ENCODE data around the gene ALDH1B1. TPM values are rescaled to one million over a fixed set of nuclear protein-coding genes. Genes with fewer than 3 reads are reported as not detected.

Gene ALDH1B1
- total RNA-seq, 4 donors from 2014 or later = 7.9 to 15.3 (median 11.0) TPM

- Histone ChIP-seq H3K27ac (no peak overlapping the region), H3K4me3 (no peak overlapping the region), H3K9me3 (no peaks in the 10 kb centered on the region), H3K27me3 (peaks cover 0 to 51% of the 10 kb centered on the region in 2 donors), H3K4me1 (no peaks in the 10 kb centered on the region), H3K36me3 (no peaks in the 10 kb centered on the region)
- DNase-seq (ENCODE audit: low spot score in 2 of 2) = no peak
- TF ChIP-seq EP300 (IDR thresholded peaks at IDR 0.05) (no peak), POLR2A (IDR thresholded peaks at IDR 0.05) (no peak), CTCF (IDR thresholded peaks at IDR 0.05) (peak in 1 of 5 experiments; percentile 14)
- WGBS, 2 donors = 68 to 73% methylated on average over 8 of the region's 8 CpGs
Measured at GRCh38 chr9:38417003-38417945, 24.8 kb downstream of the ALDH1B1 start.

GRCh38 chr9:38418366-38418765 lies 25.9 kb downstream of the ALDH1B1 start:
- H3K36me3 ChIP-seq = no peaks in the 10 kb centered on the region
- no peaks in the 10 kb centered on the region for H3K9me3 ChIP-seq
- no peaks in the 10 kb centered on the region for H3K4me1 ChIP-seq
- H3K27me3 ChIP-seq = peaks cover 0 to 51% of the 10 kb centered on the region in 2 donors
- no peak for DNase-seq (ENCODE audit: low spot score in 2 of 2)
- TF ChIP-seq POLR2A (IDR thresholded peaks at IDR 0.05) (no peak), EP300 (IDR thresholded peaks at IDR 0.05) (no peak), CTCF (IDR thresholded peaks at IDR 0.05) (no peak)
- WGBS, 2 donors = 89 to 100% methylated on average over 1 of the region's 1 CpG
- H3K4me3 ChIP-seq = no peak overlapping the region
- no peak overlapping the region for H3K27ac ChIP-seq

GRCh38 chr9:38419181-38419580 lies 26.7 kb downstream of the ALDH1B1 start:
- Histone ChIP-seq H3K27me3 (peaks cover 0 to 51% of the 10 kb centered on the region in 2 donors), H3K36me3 (no peaks in the 10 kb centered on the region), H3K4me3 (no peak overlapping the region), H3K9me3 (no peaks in the 10 kb centered on the region), H3K27ac (no peak overlapping the region), H3K4me1 (peaks cover 0 to 4% (median 0%) of the 10 kb centered on the region in 4 donors)
- DNase-seq (ENCODE audit: low spot score in 2 of 2) = no peak
- no peak for TF ChIP-seq EP300 (IDR thresholded peaks at IDR 0.05)
- no peak for TF ChIP-seq CTCF (IDR thresholded peaks at IDR 0.05)
- no peak for TF ChIP-seq POLR2A (IDR thresholded peaks at IDR 0.05)
- 53 to 65% methylated on average over 5 of the region's 5 CpGs for WGBS, 2 donors

GRCh38 chr9:38421498-38422211 lies 29.2 kb downstream of the ALDH1B1 start:
- Histone ChIP-seq H3K27me3 (peaks cover 0 to 53% of the 10 kb centered on the region in 2 donors), H3K4me1 (peaks cover 0 to 4% (median 0%) of the 10 kb centered on the region in 4 donors), H3K9me3 (no peaks in the 10 kb centered on the region), H3K27ac (no peak overlapping the region), H3K4me3 (no peak overlapping the region), H3K36me3 (no peaks in the 10 kb centered on the region)
- DNase-seq (ENCODE audit: low spot score in 2 of 2) = no peak
- TF ChIP-seq POLR2A (IDR thresholded peaks at IDR 0.05) = no peak
- TF ChIP-seq EP300 (IDR thresholded peaks at IDR 0.05) = no peak
- TF ChIP-seq CTCF (IDR thresholded peaks at IDR 0.05) = no peak
- 54 to 55% methylated on average over 9 of the region's 9 CpGs for WGBS, 2 donors

All from tibial nerve (tissue), 4 donors.